Measurements from ENCODE around the gene CDC37. TPM values are rescaled to one million over a fixed set of nuclear protein-coding genes. Genes with fewer than 3 reads are reported as not detected.

CDC37 gene
- total RNA-seq, 4 donors from 2014 or later, result 128 to 171 (median 152) TPM

DNA sequence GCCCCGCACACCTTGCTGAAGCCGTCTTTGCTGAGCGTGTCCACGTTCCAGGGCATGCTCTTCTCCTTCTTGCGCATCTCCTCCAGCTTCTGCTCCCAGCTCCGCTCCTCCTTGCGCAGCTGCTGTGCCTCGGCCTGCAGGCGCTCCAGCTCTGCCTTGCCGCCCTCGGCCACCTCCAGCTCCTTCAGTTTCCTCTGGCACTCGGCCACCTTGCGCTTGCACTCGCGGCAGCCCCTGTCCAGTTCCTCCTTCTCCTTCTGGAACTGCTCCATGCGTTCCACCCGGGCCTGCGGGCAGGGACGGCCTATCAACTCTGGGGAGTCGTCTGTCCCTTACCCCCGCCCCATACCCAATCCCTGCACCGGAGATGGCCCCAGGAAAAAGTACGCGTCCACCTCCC lies 7.4 kb downstream of the CDC37 start:
- no peak for DNase-seq
- no peaks in the 10 kb centered on the region for H3K9me3 ChIP-seq
- TF ChIP-seq POLR2A (IDR thresholded peaks at IDR 0.05), result no peak
- TF ChIP-seq, protein P1, sequence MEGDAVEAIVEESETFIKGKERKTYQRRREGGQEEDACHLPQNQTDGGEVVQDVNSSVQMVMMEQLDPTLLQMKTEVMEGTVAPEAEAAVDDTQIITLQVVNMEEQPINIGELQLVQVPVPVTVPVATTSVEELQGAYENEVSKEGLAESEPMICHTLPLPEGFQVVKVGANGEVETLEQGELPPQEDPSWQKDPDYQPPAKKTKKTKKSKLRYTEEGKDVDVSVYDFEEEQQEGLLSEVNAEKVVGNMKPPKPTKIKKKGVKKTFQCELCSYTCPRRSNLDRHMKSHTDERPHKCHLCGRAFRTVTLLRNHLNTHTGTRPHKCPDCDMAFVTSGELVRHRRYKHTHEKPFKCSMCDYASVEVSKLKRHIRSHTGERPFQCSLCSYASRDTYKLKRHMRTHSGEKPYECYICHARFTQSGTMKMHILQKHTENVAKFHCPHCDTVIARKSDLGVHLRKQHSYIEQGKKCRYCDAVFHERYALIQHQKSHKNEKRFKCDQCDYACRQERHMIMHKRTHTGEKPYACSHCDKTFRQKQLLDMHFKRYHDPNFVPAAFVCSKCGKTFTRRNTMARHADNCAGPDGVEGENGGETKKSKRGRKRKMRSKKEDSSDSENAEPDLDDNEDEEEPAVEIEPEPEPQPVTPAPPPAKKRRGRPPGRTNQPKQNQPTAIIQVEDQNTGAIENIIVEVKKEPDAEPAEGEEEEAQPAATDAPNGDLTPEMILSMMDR (IDR thresholded peaks at IDR 0.05), result no peak
- H3K36me3 ChIP-seq, result peaks cover 33 to 93% (median 50%) of the 10 kb centered on the region in 3 donors
- no peak overlapping the region for H3K4me3 ChIP-seq
- WGBS, 2 donors, result 83 to 85% methylated on average over 15 to 24 of the region's 24 CpGs
- intact Hi-C loops (cut with DNase I), result loop anchor here (5.0 kb wide), 1 partner anchor 464 kb away; no protein-coding TSS in a partner anchor
- H3K4me1 ChIP-seq, result peaks cover 0 to 30% (median 10%) of the 10 kb centered on the region in 3 donors
- no peak overlapping the region for H3K27ac ChIP-seq
- no peaks in the 10 kb centered on the region for H3K27me3 ChIP-seq

DNA sequence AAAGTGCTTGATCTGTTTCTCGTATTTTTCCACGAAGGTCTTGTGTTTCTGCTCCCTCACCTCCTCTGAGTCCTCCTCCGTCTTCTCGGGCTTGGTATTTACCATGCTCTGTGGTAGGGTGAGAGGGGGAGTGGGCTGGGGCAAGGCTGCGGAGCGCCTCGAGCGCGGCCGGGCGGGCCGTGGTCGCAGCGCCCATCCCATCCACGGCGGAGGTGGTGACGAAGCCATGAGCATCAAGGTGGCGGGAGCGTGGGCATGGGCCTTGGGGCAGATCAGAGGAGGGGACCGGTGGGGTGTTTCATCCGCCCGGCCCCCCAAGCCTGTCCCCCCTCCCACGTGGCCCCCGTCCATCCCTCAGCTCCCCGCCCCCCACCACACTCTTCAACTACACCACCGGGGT lies 7.9 kb downstream of the CDC37 start:
- no peak for TF ChIP-seq POLR2A (IDR thresholded peaks at IDR 0.05)
- TF ChIP-seq, protein P1 (IDR thresholded peaks at IDR 0.05), result no peak
- DNase-seq, result no peak
- Histone ChIP-seq H3K9me3 (no peaks in the 10 kb centered on the region), H3K27me3 (no peaks in the 10 kb centered on the region), H3K4me3 (no peak overlapping the region), H3K36me3 (peaks cover 33 to 95% (median 51%) of the 10 kb centered on the region in 3 donors), H3K4me1 (peaks cover 0 to 25% (median 6%) of the 10 kb centered on the region in 3 donors), H3K27ac (no peak overlapping the region)
- 95 to 96% methylated on average over 15 to 20 of the region's 26 CpGs for WGBS, 2 donors
- intact Hi-C loops (cut with DNase I), result loop anchor here (5.0 kb wide), 1 partner anchor 463 kb away; no protein-coding TSS in a partner anchor

DNA sequence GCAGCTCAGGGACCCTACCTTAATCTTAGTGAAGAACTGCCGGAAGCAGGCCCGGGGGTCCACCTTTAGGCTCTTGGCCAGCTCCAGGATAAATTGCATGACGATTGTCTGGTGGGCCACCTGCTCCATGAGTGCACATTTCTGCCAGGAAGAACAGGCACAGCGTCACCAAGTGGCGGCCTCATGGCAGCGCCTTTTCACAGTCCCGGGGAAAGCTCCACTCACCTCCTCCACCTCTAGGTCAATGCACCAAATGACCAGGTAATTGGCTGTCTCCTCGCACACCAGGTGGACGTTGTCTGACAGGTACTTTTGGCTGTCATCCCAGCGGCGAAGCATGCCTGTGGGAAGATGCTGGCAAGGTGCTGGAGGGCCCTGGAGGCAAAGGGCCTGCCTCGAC lies 8.3 kb downstream of the CDC37 start:
- H3K27ac ChIP-seq, result no peak overlapping the region
- no peaks in the 10 kb centered on the region for H3K9me3 ChIP-seq
- DNase-seq, result no peak
- H3K4me3 ChIP-seq, result no peak overlapping the region
- TF ChIP-seq, protein P1 (IDR thresholded peaks at IDR 0.05), result no peak
- no peak for TF ChIP-seq POLR2A (IDR thresholded peaks at IDR 0.05)
- WGBS, 2 donors, result 86 to 88% methylated on average over 6 to 7 of the region's 12 CpGs
- peaks cover 0 to 21% (median 5%) of the 10 kb centered on the region in 3 donors for H3K4me1 ChIP-seq
- peaks cover 33 to 90% (median 51%) of the 10 kb centered on the region in 3 donors for H3K36me3 ChIP-seq
- no peaks in the 10 kb centered on the region for H3K27me3 ChIP-seq
- intact Hi-C loops (cut with DNase I), result loop anchor here (5.0 kb wide), 1 partner anchor 463 kb away; no protein-coding TSS in a partner anchor

DNA sequence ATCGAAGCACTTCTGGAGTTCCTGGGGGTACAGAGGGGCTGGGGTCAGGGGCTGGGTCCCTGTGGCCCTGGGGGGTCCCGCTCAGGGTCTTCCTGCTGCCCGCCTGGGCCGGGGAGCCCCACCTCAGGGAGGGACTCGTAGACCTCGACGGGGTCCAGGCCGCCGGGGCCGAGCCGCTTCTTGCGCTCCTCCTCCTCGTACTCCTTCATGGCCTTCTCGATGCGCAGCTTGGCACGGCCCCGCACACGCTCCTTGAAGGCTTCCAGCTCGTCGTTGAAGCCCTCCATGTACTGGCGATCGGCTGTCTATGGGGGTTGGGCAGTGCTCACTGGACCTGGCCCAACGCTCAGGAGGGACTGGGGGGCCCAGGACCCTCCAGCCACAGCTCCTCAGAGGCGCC lies 10.2 kb downstream of the CDC37 start:
- no peak for DNase-seq
- peaks cover 0 to 13% (median 4%) of the 10 kb centered on the region in 3 donors for H3K4me1 ChIP-seq
- intact Hi-C loops (cut with DNase I), result no loop called here
- WGBS, 2 donors, result 88 to 92% methylated on average over 13 to 19 of the region's 24 CpGs
- H3K27me3 ChIP-seq, result no peaks in the 10 kb centered on the region
- H3K9me3 ChIP-seq, result no peaks in the 10 kb centered on the region
- H3K4me3 ChIP-seq, result no peak overlapping the region
- no peak overlapping the region for H3K27ac ChIP-seq
- H3K36me3 ChIP-seq, result peaks cover 33 to 74% (median 51%) of the 10 kb centered on the region in 3 donors
- no peak for TF ChIP-seq POLR2A (IDR thresholded peaks at IDR 0.05)
- TF ChIP-seq, protein P1 (IDR thresholded peaks at IDR 0.05), result no peak

DNA sequence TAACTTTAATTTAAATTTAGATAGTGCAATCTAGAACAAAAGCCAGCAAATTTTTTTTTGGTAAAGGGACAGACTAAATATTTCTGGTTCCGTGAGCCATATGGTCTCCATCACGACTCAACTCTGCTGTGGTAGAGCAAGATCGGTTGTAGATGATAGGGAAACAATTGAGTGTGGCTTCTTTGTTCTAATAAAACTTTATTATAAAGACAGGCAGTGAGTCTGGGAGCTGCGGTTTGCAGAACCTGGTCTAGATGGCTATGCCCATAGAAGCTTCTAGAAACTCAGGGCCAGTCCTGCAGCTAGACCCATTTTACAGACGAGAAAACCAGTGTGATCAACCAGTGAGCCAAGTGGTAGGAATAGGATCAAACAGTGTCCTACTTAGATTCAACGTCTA lies 11.2 kb downstream of the CDC37 start:
- intact Hi-C loops (cut with DNase I), result no loop called here
- no peak for TF ChIP-seq POLR2A (IDR thresholded peaks at IDR 0.05)
- TF ChIP-seq, protein P1 (IDR thresholded peaks at IDR 0.05), result no peak
- Histone ChIP-seq H3K27me3 (no peaks in the 10 kb centered on the region), H3K9me3 (no peaks in the 10 kb centered on the region), H3K27ac (no peak overlapping the region), H3K4me3 (no peak overlapping the region), H3K4me1 (peaks cover 0 to 10% (median 4%) of the 10 kb centered on the region in 3 donors), H3K36me3 (peaks cover 33 to 65% (median 51%) of the 10 kb centered on the region in 3 donors)
- no peak for DNase-seq
- 83 to 84% methylated on average over 6 of the region's 6 CpGs for WGBS, 2 donors

Data from esophagus squamous epithelium (tissue), 5 donors.